ENCODE measurements around the gene EXOC7.

Gene EXOC7

GRCh38 chr17:76103274-76104139, at the start of gene EXOC7:
Gene EXOC7 (minus strand): TSS chr17:76103787. CDS start chr17:76103692, 95 bp downstream.
- Mint-ChIP-seq H3K9me3 (no peaks in the 10 kb centered on the region), H3K27me3 (no peaks in the 10 kb centered on the region), H3K36me3 (peaks cover 30% of the 10 kb centered on the region), H3K4me3 (peak within 1 kb of the TSS; percentile 97), H3K27ac (peak within 1 kb of the TSS; percentile 93), H3K4me1 (peaks cover 30% of the 10 kb centered on the region)
- CTCF ChIA-PET: interaction anchor here (0.5 to 4.8 kb wide), 12 partner anchors 10 to 295 kb away, joined by 3 to 29 read pairs (median 4); no protein-coding TSS in a partner anchor
- DNase-seq: peak; percentile 93

- H3K9me3 Mint-ChIP-seq: no peaks in the 10 kb centered on the region
- H3K27me3 Mint-ChIP-seq: no peaks in the 10 kb centered on the region
- H3K27ac Mint-ChIP-seq: peak overlapping the region; percentile 96
- CTCF ChIA-PET: interaction anchor here (1.7 to 2.4 kb wide), 3 partner anchors 27 to 126 kb away, joined by 5 to 10 read pairs (median 9); no protein-coding TSS in a partner anchor
- peaks cover 90% of the 10 kb centered on the region for H3K36me3 Mint-ChIP-seq
- H3K4me1 Mint-ChIP-seq: peaks cover 50% of the 10 kb centered on the region
- DNase-seq: no peak
- no peak overlapping the region for H3K4me3 Mint-ChIP-seq
Measured at GRCh38 chr17:76153202-76153601, 49.6 kb upstream of the EXOC7 start.

- CTCF ChIA-PET: interaction anchor here (1.0 to 2.4 kb wide), 5 partner anchors 17 to 245 kb away, joined by 3 to 10 read pairs (median 5); no protein-coding TSS in a partner anchor
- Mint-ChIP-seq H3K9me3 (no peaks in the 10 kb centered on the region), H3K36me3 (peaks cover 88% of the 10 kb centered on the region), H3K4me1 (peaks cover 52% of the 10 kb centered on the region), H3K4me3 (no peak overlapping the region), H3K27me3 (no peaks in the 10 kb centered on the region), H3K27ac (peak overlapping the region; percentile 96)
- DNase-seq: no peak
Measured at GRCh38 chr17:76152591-76152990, 49.0 kb upstream of the EXOC7 start.

- Mint-ChIP-seq H3K36me3 (peaks cover 88% of the 10 kb centered on the region), H3K4me3 (no peak overlapping the region), H3K4me1 (peaks cover 56% of the 10 kb centered on the region), H3K9me3 (no peaks in the 10 kb centered on the region), H3K27ac (peak overlapping the region; percentile 96), H3K27me3 (no peaks in the 10 kb centered on the region)
- CTCF ChIA-PET: interaction anchor here (1.0 to 2.4 kb wide), 5 partner anchors 9 to 246 kb away, joined by 3 to 10 read pairs (median 3); no protein-coding TSS in a partner anchor
- DNase-seq: peak; percentile 65
Measured at GRCh38 chr17:76151896-76152454, 48.4 kb upstream of the EXOC7 start.

GRCh38 chr17:76150712-76151622, 47.4 kb upstream of the EXOC7 start:
- CTCF ChIA-PET: interaction anchor here (1.0 to 2.4 kb wide), 7 partner anchors 8 to 129 kb away, joined by 3 to 10 read pairs (median 3); no protein-coding TSS in a partner anchor
- Mint-ChIP-seq H3K36me3 (peaks cover 87% of the 10 kb centered on the region), H3K4me1 (peaks cover 66% of the 10 kb centered on the region), H3K9me3 (no peaks in the 10 kb centered on the region), H3K4me3 (no peak overlapping the region), H3K27me3 (no peaks in the 10 kb centered on the region), H3K27ac (peak overlapping the region; percentile 96)
- DNase-seq: no peak

GRCh38 chr17:76149214-76149613, 45.6 kb upstream of the EXOC7 start:
- DNase-seq: no peak
- Mint-ChIP-seq H3K27ac (peak overlapping the region; percentile 58), H3K4me1 (peaks cover 80% of the 10 kb centered on the region), H3K9me3 (no peaks in the 10 kb centered on the region), H3K4me3 (no peak overlapping the region), H3K27me3 (no peaks in the 10 kb centered on the region), H3K36me3 (peaks cover 87% of the 10 kb centered on the region)
- CTCF ChIA-PET: interaction anchor here (1.6 kb wide), 1 partner anchor 33 kb away, joined by 4 read pairs; no protein-coding TSS in a partner anchor

- Mint-ChIP-seq H3K4me1 (peaks cover 80% of the 10 kb centered on the region), H3K27ac (peak overlapping the region; percentile 96), H3K27me3 (no peaks in the 10 kb centered on the region), H3K36me3 (peaks cover 76% of the 10 kb centered on the region), H3K4me3 (no peak overlapping the region), H3K9me3 (no peaks in the 10 kb centered on the region)
- no peak for DNase-seq
- CTCF ChIA-PET: no interaction called here
Measured at GRCh38 chr17:76148015-76148326, 44.4 kb upstream of the EXOC7 start.

GRCh38 chr17:76147211-76148014, 43.8 kb upstream of the EXOC7 start:
- peaks cover 80% of the 10 kb centered on the region for H3K4me1 Mint-ChIP-seq
- peaks cover 71% of the 10 kb centered on the region for H3K36me3 Mint-ChIP-seq
- no peak for DNase-seq
- CTCF ChIA-PET: interaction anchor here (0.6 to 7.7 kb wide), 4 partner anchors 21 to 226 kb away, joined by 3 to 46 read pairs (median 4); no protein-coding TSS in a partner anchor
- H3K27ac Mint-ChIP-seq: peak overlapping the region; percentile 96
- no peaks in the 10 kb centered on the region for H3K27me3 Mint-ChIP-seq
- H3K4me3 Mint-ChIP-seq: no peak overlapping the region
- no peaks in the 10 kb centered on the region for H3K9me3 Mint-ChIP-seq

GRCh38 chr17:76146053-76146851, 42.7 kb upstream of the EXOC7 start:
- peaks cover 80% of the 10 kb centered on the region for H3K4me1 Mint-ChIP-seq

GRCh38 chr17:76145231-76146052, 41.9 kb upstream of the EXOC7 start:
- H3K27me3 Mint-ChIP-seq: peaks cover 13% of the 10 kb centered on the region
- CTCF ChIA-PET: interaction anchor here (1.1 to 7.7 kb wide), 6 partner anchors 20 to 134 kb away, joined by 3 to 46 read pairs (median 6); no protein-coding TSS in a partner anchor
- peaks cover 78% of the 10 kb centered on the region for H3K4me1 Mint-ChIP-seq
- no peaks in the 10 kb centered on the region for H3K9me3 Mint-ChIP-seq
- peak; percentile 78 for DNase-seq
- peak overlapping the region; percentile 96 for H3K27ac Mint-ChIP-seq
- peaks cover 52% of the 10 kb centered on the region for H3K36me3 Mint-ChIP-seq
- H3K4me3 Mint-ChIP-seq: peak overlapping the region; percentile 48

More at GRCh38 chr17:76146053-76146851, 42.7 kb upstream of the EXOC7 start:
- Mint-ChIP-seq H3K27ac (peak overlapping the region; percentile 96), H3K9me3 (no peaks in the 10 kb centered on the region), H3K27me3 (peaks cover 5% of the 10 kb centered on the region), H3K36me3 (peaks cover 59% of the 10 kb centered on the region), H3K4me3 (peak overlapping the region; percentile 48)
- CTCF ChIA-PET: interaction anchor here (1.1 to 7.7 kb wide), 5 partner anchors 22 to 133 kb away, joined by 3 to 46 read pairs (median 8); no protein-coding TSS in a partner anchor
- DNase-seq: peak; percentile 49

- CTCF ChIA-PET: interaction anchor here (0.6 to 7.7 kb wide), 9 partner anchors 9 to 137 kb away, joined by 3 to 46 read pairs (median 4); no protein-coding TSS in a partner anchor
- Mint-ChIP-seq H3K36me3 (peaks cover 29% of the 10 kb centered on the region), H3K4me1 (peaks cover 75% of the 10 kb centered on the region), H3K4me3 (peak overlapping the region; percentile 29), H3K27me3 (peaks cover 39% of the 10 kb centered on the region), H3K9me3 (no peaks in the 10 kb centered on the region), H3K27ac (peak overlapping the region; percentile 96)
- no peak for DNase-seq
Measured at GRCh38 chr17:76142585-76143041, 39.0 kb upstream of the EXOC7 start.
